GM23248 (cell line): Measurements from ENCODE around the gene CD96. TPM values are rescaled to one million over a fixed set of nuclear protein-coding genes. Genes with fewer than 3 reads are reported as not detected.

Source experiments
- DNase-seq: peaks from one replicate; pipeline ENCODE4 v3.0.0-alpha.2; 2015
- H2AFZ ChIP-seq: fragments of 200-600 bp; sonication (generic); 2 replicates; pipeline ENCODE4 v1.6.1; 2016; ENCODE audit warnings: antibody characterized with exemption
- H3F3A ChIP-seq: fragments of 200-600 bp; sonication (generic); 2 replicates; pipeline ENCODE4 v1.6.1; 2016; ENCODE audit warnings: mild to moderate bottlenecking, antibody characterized with exemption, mixed run types; ENCODE audit not compliant: insufficient read depth
- H3K27ac ChIP-seq: fragments of 200-600 bp; sonication (generic); 2 replicates; pipeline ENCODE4 v1.5.1; 2016; ENCODE audit warnings: mild to moderate bottlenecking
- H3K27me3 ChIP-seq: fragments of 200-600 bp; sonication (generic); replicated peaks from 2 replicates; pipeline ENCODE4 v1.6.1; 2016; ENCODE audit warnings: mild to moderate bottlenecking; ENCODE audit not compliant: insufficient read depth
- H3K36me3 ChIP-seq: fragments of 200-600 bp; sonication (generic); 2 replicates; pipeline ENCODE4 v1.6.1; 2016; ENCODE audit warnings: low read depth, mild to moderate bottlenecking
- H3K4me1 ChIP-seq: fragments of 200-600 bp; sonication (generic); 2 replicates; pipeline ENCODE4 v1.6.1; 2016; ENCODE audit warnings: mild to moderate bottlenecking; ENCODE audit not compliant: insufficient read depth
- H3K4me2 ChIP-seq: fragments of 200-600 bp; sonication (generic); one replicate; pipeline ENCODE4 v1.6.1; 2016; ENCODE audit warnings: mild to moderate bottlenecking; ENCODE audit not compliant: unreplicated experiment
- H3K4me3 ChIP-seq: fragments of 200-600 bp; sonication (generic); 2 replicates; pipeline ENCODE4 v1.5.1; 2016; ENCODE audit warnings: mild to moderate bottlenecking
- H3K79me2 ChIP-seq: fragments of 200-600 bp; sonication (generic); 2 replicates; pipeline ENCODE4 v1.6.1; 2016; ENCODE audit warnings: mild to moderate bottlenecking; ENCODE audit not compliant: insufficient read depth
- H3K9ac ChIP-seq: fragments of 200-600 bp; sonication (generic); 2 replicates; pipeline ENCODE4 v1.6.1; 2016; ENCODE audit warnings: mild to moderate bottlenecking
- H3K9me2 ChIP-seq: fragments of 200-600 bp; sonication (generic); 2 replicates; pipeline ENCODE4 v1.6.1; 2016; ENCODE audit warnings: mixed run types, mild to moderate bottlenecking, moderate library complexity; ENCODE audit not compliant: insufficient read depth
- H3K9me3 ChIP-seq: fragments of 200-600 bp; sonication (generic); one replicate; pipeline ENCODE4 v1.6.1; 2017; ENCODE audit warnings: low read depth
- H4K20me1 ChIP-seq: fragments of 200-600 bp; sonication (generic); 2 replicates; pipeline ENCODE4 v1.6.0; 2016; ENCODE audit not compliant: insufficient read depth
- EZH2 ChIP-seq: fragments of 200-600 bp; sonication (generic); IDR thresholded peaks from 2 replicates; pipeline ENCODE4 v1.6.1; 2018; ENCODE audit warnings: antibody characterized with exemption, mild to moderate bottlenecking; ENCODE audit not compliant: insufficient read depth, poor library complexity, severe bottlenecking
- EZH2phosphoT487 ChIP-seq: fragments of 200-600 bp; sonication (generic); IDR thresholded peaks from 2 replicates; pipeline ENCODE4 v1.6.1; 2018; ENCODE audit warnings: antibody characterized with exemption, moderate library complexity, mild to moderate bottlenecking, low read depth; ENCODE audit not compliant: insufficient read depth
- WGBS, 2 experiments: methylation state at CpG; one replicate each; pipeline ENCODE4 v1.1.6; 2015 to 2017; ENCODE audit warnings: low lambda C conversion rate in 2 of 2, low coverage in 1 of 2; ENCODE audit errors: missing lambda C conversion rate in 2 of 2; 5-methylcytosine and 5-hydroxymethylcytosine counted together
- in situ Hi-C: fragments of 300-500 bp; cut with MboI; formaldehyde crosslinking; loops from 2 replicates; pipeline ENCODE4 v1.15.0; 2020
- polyA plus RNA-seq: library from polyadenylated mRNA; unstranded; fragments of >200 nt; fragmentation: Nextera tagmentation; extraction: Ambion mirVana; gene quantifications from 2 replicates; pipeline ENCODE4 v1.2.1, GENCODE V29; 2016
- total RNA-seq: library from RNA; depleted of rRNA; stranded (reverse); fragments of >200 nt; shearing (Covaris generic); gene quantifications from 2 replicates; pipeline ENCODE4 v1.2.3, GENCODE V29; 2014

CD96 gene
- total and polyA plus RNA-seq, 2 experiments from 2014 or later, result not detected

DNA sequence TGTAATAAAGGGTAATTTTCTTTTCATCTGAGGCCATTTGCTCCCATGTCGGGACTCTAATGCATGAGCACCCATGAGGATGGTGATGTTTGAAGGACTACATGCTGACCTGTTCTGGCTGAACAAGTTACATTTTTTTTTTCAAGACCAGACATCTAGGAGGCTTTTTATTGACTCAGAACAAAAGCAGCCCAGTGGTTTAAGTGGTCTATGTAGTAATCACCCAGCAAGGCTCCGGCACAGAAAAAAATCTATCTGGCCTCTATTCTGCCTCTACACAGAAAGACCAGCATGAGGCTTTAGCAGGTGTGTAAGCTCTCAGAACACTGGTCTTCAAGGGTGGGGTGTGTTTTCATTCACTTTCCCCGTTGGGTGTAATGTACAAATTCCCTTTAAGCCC, 148.2 kb downstream of the CD96 start:
- TF ChIP-seq EZH2phosphoT487, result no peak
- TF ChIP-seq EZH2, result no peak
- H3K9me2 ChIP-seq, result no peaks in the 10 kb centered on the region
- H3K27me3 ChIP-seq, result no peaks in the 10 kb centered on the region
- peaks cover 26% of the 10 kb centered on the region for H3K4me1 ChIP-seq
- peak overlapping the region; percentile 8 for H3K4me2 ChIP-seq
- H3K36me3 ChIP-seq, result no peaks in the 10 kb centered on the region
- no peaks in the 10 kb centered on the region for H4K20me1 ChIP-seq
- H3K27ac ChIP-seq, result no peak overlapping the region; the same call in 1 of the 2 replicates
- H2AFZ ChIP-seq, result no peak overlapping the region
- H3K9ac ChIP-seq, result no peak overlapping the region
- peak; percentile 84 for DNase-seq
- in situ Hi-C loops, result no loop called here
- no peaks in the 10 kb centered on the region for H3K9me3 ChIP-seq
- peaks cover 13% of the 10 kb centered on the region for H3F3A ChIP-seq
- WGBS, 2 experiments, result 54 to 58% methylated on average over 3 of the region's 3 CpGs
- no peak overlapping the region for H3K4me3 ChIP-seq
- H3K79me2 ChIP-seq, result no peaks in the 10 kb centered on the region

DNA sequence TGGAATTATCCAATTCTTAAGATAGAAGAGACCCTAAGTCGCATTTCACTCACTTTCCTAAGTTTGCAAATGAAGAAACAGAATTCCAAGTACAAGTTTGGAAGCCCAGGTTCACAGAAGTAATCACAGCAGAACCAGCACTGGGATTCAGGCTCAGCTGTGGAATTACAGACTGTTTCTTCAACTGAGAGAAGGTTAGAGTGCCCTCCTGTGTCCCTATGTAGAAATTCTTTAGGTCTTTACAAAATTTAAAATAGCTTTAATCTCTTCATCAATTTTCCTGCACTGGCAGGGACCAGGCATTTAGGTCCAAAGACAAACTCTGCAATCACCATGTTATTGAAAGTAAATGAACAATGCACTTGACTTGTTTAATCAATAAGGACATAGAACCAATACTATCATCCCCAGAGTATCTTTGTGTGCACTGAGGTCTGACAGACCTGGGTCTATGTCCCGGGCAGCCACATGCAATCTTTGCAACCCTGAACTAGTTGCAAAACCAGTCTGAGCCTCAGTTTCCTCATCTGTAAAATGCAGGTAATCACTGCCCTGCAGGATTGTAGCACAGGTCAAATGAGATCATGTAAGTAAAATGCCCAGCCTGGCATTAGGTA, 149.4 kb downstream of the CD96 start:
- Histone ChIP-seq H3K9me2 (no peaks in the 10 kb centered on the region), H3K27me3 (no peaks in the 10 kb centered on the region), H3K4me3 (no peak overlapping the region), H3K9me3 (no peaks in the 10 kb centered on the region), H3K27ac (no peak overlapping the region), H3K79me2 (no peaks in the 10 kb centered on the region), H3F3A (peaks cover 24% of the 10 kb centered on the region), H3K4me1 (peaks cover 36% of the 10 kb centered on the region), H3K36me3 (no peaks in the 10 kb centered on the region), H3K9ac (no peak overlapping the region), H4K20me1 (no peaks in the 10 kb centered on the region), H2AFZ (0 out of 2 replicates have a peak overlapping the region, but pooled peaks have one; percentile 2), H3K4me2 (peak overlapping the region; percentile 8)
- 49 to 50% methylated on average over 2 of the region's 2 CpGs for WGBS, 2 experiments
- in situ Hi-C loops, result no loop called here
- TF ChIP-seq EZH2 (no peak), EZH2phosphoT487 (no peak)
- DNase-seq, result peak; percentile 79

DNA sequence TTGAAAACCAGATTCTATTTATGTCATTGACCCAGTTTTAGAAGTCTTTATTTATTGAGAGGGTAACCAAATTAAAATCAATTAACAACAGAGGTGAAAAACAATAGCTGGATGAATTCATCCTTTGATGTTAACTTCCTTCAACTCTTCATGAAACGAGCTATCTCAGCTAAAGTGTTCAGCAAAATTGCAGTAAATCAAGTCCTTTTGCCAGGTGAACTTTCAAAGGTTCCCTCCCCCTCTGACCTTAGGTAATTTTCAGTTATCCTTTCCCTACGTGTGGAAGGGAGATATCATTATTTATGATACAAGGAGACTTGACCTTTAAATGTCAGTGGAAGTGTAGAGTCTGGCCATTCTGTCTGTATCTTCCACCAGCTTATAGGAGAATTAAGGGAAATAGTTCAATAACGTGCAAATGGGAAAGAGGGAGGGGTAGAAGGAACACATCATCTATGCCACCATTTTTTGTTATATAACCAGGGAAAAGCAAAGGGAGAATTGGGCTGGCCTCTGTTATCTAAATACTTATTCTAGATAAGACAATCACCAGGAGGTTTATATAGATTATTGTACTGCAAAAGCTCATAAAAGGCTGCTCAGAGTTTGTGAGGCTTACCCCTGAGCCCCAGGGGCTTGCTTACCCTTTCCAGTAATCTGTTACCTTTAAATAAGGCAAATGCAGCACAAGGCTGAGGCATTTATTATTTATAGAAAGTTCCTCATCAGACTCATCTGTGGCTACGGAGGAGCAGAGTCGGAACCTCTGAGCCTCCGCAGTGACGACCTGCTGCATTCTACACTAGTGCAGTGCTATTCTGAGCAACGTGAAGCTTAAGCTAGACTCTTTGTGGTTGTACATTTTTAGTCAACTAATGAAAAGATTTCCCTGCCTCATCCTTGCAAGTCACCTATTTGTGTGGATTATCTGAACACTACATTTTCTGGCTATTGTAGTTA, 150.9 kb downstream of the CD96 start:
- Histone ChIP-seq H3K9ac (no peak overlapping the region), H3K4me1 (peaks cover 38% of the 10 kb centered on the region), H2AFZ (no peak overlapping the region), H3K36me3 (no peaks in the 10 kb centered on the region), H4K20me1 (no peaks in the 10 kb centered on the region), H3K27ac (no peak overlapping the region), H3K9me2 (no peaks in the 10 kb centered on the region), H3K4me2 (no peak overlapping the region), H3K4me3 (no peak overlapping the region), H3K9me3 (no peaks in the 10 kb centered on the region), H3K79me2 (no peaks in the 10 kb centered on the region), H3K27me3 (no peaks in the 10 kb centered on the region), H3F3A (peaks cover 30% of the 10 kb centered on the region)
- in situ Hi-C loops, result no loop called here
- 84 to 87% methylated on average over 8 of the region's 8 CpGs for WGBS, 2 experiments
- TF ChIP-seq EZH2 (no peak), EZH2phosphoT487 (no peak)
- DNase-seq, result no peak

DNA sequence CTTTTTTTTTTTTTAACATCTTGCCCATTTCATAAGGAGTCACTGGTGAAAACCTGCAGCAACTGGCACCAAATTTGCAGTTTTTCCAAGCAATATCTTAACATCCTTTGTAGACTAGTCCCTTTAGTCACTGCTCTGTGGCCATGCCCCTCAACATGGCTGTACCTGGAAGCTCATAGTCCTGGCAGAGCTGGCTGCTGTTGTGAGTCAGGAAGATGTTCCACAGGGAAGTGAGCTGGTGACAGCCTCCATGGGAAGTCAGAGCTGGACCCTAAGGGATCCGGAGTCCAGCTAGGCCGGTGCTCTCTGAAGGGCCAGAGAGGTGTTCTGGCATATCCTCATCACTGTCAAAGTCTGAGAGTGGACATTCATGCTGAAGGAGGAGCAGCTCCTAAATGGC, 152.5 kb downstream of the CD96 start:
- Histone ChIP-seq H3K4me1 (peaks cover 38% of the 10 kb centered on the region), H3K79me2 (no peaks in the 10 kb centered on the region), H3K27me3 (no peaks in the 10 kb centered on the region), H3K9ac (no peak overlapping the region), H3K4me2 (no peak overlapping the region), H2AFZ (no peak overlapping the region), H3K9me3 (no peaks in the 10 kb centered on the region), H3K27ac (no peak overlapping the region), H3K9me2 (no peaks in the 10 kb centered on the region), H3K36me3 (no peaks in the 10 kb centered on the region), H3F3A (peaks cover 30% of the 10 kb centered on the region), H4K20me1 (no peaks in the 10 kb centered on the region), H3K4me3 (no peak overlapping the region)
- in situ Hi-C loops, result no loop called here
- 100% methylated on average over 2 of the region's 2 CpGs for WGBS, 2 experiments
- TF ChIP-seq EZH2, result no peak
- TF ChIP-seq EZH2phosphoT487, result no peak
- no peak for DNase-seq
